ENCODE results near the gene TNNI3K.

Gene TNNI3K

GRCh38 chr1:74396933-74397332, 161.7 kb downstream of the TNNI3K start:
- no peak for DNase-seq

DNA sequence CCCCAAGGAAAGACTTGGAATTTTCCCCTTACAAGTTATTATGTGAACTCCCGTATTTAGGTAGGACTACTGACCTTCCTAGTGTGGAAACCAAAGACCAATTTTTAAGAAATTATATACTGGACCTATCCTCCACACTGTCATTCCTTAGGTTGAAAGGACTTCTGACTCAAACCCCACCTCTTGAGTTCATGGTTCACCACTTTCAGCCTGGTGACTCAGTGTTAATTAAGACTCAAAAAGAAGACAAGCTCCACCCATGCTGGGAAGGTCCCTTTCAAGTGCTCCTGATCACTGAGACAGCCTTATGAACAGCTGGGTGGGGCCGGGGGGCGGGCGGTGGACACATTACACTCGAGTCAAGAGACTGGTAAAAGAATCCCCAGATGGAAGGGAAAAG, 164.1 kb downstream of the TNNI3K start:
- peak in 1 of 2 experiments; percentile 3 for DNase-seq

DNA sequence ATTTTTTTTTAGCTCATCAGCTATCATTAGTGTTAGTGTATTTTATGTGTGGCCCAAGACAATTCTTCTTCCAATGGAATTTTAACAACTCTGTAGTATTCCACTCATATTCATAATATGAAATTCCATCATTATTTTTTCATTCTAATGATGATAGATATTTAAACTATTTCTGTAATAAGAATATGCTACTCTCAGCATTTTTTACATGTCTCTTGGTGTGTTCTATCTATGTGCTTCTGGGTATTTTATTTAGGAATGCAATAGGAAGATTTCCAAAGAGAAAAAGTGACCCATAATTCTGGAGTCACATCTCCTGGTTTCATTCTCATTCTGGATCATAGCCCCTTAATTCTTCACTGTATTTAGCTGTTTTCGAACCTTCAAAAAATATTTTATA, 167.7 kb downstream of the TNNI3K start:
- no peak for DNase-seq

- DNase-seq: no peak
Measured at GRCh38 chr1:74403606-74404005, 168.4 kb downstream of the TNNI3K start.

DNA sequence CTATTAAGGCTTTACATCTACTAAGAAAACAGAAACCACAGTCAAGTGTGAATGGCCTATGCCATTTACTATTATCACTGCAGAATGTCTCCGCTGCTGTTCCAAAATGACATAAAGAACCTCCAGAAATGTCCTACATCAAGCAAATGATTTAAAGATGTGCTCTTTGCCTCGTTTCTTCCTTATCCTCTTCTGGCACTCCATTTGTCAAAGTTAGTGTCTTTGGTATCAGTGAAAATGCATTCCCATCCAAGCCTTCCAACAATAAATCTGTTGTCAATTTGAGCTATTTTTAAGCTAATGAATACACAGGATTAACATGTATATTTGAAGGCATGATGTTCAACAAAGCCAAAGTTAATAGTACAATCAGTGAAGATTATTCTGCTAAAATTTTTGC, 171.6 kb downstream of the TNNI3K start:
- no peak for DNase-seq

DNA sequence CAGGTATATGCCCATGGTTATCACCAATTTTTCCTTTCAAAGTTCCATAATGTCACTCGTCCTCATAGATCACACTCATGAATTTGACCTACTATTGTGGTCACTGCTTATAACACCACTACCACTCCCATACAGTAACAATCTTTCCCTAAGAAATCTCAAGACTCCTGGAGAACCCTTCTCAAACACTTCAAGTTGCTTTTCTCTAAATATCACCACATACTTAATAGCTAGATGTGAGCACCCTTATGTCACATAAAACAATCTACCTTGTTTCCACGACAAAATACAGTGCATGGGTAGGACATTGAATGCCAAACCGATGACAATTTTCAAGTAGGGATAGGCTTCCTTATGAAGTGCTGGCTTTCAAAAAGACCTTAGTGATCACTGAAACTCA, 172.7 kb downstream of the TNNI3K start:
- DNase-seq: no peak

DNA sequence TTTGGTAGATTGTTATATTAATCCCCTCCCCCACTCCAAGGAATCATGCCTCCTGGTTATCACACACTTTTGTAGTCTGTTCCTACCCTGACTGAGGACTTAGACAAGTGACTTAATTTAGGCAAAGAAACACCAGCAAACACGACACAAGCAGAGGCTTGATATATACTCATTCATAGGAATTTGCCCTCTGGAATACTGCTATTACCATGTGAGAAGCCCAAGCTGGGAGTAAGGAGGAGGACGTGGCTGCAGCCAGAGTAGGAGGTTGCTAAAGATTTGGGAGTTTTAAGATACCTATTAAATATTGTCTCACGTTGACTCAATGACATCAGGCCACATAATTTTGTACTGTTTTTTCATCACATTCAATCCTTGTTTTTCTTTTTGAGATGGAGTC, 177.1 kb downstream of the TNNI3K start:
- no peak for DNase-seq

- no peak for DNase-seq
Measured at GRCh38 chr1:74415935-74416334, 180.7 kb downstream of the TNNI3K start.

DNA sequence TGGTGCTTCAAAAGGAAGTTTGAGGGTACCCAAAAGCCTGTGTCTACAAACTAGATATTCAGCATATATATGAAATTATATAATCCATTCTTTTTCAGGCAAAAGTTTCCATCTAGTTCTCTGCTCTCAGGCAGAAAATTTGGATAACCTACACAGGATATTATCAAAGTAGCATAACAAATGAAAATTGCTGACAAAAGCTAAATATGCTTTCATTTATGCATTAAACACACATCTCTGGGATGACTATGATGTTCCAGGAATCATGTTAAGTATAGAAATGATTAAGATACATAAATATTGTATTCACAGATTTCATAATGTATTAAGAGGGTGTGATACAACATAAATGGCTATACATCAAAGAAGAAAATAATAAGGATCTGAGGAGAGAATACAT, 184.4 kb downstream of the TNNI3K start:
- DNase-seq: no peak

DNA sequence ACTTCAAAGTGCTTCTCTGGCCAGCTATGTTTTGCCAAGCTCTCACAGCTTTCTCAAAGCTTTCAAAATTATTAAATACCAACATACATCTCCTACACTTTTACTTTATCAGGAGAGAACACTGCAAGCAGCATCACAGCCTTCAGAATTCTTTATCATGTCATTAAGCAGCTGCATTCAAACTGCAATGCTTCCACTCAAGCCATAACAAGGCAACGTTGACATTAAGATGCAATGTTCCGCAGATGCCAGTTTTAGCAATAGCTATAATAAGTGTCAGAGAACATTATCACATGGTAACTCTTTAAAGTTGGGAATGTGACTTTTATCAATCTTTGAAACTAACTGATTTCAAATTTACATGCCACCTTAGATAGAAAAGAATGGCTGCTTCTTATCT, 185.3 kb downstream of the TNNI3K start:
- DNase-seq: no peak

DNA sequence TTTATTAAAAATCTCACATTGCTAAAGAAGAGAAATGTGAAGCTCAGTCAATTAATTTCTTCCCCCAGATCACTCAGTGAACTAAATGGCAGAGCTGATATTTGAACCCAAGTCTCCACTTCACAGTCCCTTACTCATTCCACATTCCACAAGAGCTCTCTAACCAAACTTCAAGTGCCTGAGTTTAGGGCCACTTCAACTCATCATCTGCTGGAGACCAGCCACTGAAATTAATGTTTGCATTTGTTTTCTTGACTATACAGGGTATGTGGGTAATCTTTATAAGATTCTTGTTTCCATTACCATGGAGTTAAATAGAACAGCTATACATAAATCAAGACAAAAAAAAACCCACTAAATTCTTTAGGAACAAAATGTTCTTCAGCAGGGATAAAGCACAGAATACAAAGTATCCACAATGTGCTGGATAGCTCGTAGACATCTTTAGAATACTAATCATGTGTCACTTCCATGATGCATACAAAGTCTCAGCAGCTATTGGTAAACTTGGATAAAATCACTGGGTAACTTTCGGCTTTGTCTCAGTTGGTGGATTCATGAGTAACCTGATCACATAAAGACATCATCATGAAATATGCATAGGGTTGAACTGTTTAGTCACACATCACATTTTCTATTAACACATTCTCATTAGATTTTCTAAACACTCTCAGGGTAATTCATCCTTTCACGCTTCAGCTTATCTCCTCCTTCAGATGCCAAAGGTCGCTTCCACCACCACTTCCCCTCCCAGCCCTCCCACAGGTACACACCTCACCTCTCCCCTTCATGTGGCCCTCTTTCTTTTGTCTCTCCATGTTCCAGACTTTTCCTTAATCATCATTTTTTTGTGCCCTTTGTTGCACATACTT, 187.5 kb downstream of the TNNI3K start:
- DNase-seq: no peak

GRCh38 chr1:74423471-74423870, 188.3 kb downstream of the TNNI3K start:
- no peak for DNase-seq

DNA sequence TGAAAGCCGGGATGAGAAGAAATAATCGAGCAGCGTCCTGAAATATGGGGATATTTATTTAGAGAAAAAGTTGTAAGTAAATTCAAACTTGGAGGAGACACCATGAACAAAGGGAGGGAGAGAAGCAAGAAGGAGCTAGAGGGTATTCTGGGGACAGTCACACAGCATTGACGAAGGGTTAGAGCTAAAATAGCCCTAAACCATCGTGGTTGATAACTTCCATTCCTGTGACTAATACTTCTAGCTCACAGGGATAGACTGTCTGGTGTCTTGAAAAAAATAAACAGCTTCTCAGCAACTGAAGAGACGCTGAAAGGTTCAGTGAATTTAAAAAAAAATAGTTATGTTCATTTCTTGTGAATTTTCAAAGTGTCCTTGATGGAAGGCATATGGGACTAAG, 190.5 kb downstream of the TNNI3K start:
- DNase-seq: no peak

DNA sequence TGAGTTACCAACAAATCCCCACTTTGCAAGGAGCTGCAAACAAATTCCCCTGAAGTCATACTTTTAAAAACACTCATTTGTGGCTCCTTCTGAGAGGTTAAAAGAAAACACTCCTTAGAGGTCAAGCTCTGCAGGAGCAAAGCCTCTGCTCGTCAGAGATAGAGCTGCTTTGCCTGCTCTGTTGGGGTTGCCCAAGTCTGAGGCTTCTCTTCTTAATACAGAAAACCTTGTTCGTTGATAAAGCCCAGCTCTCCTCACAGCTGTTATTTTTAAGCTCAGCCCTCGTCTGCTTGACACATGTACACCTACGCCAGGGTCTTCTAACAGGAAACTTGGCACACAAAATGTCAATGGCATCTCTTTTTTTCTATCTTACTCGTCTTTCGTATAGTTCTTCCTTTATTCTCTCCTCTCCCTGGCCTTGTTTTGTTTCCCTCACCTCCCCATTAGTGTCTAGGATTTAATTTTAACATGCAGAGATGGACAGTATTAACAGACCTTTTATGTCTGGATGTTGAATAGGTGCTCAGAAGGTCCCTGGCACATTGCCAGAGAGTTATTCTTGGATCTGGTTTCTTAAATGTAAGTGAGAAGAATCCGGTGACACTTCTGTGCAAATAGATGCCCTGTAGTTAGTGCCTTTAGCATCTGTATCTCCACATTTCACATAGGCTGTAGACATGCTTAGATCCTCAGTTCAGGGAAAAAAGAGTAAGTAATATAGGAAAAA, 191.2 kb downstream of the TNNI3K start:
- no peak for DNase-seq

- no peak for DNase-seq
Measured at GRCh38 chr1:74427681-74428080, 192.5 kb downstream of the TNNI3K start.

DNA sequence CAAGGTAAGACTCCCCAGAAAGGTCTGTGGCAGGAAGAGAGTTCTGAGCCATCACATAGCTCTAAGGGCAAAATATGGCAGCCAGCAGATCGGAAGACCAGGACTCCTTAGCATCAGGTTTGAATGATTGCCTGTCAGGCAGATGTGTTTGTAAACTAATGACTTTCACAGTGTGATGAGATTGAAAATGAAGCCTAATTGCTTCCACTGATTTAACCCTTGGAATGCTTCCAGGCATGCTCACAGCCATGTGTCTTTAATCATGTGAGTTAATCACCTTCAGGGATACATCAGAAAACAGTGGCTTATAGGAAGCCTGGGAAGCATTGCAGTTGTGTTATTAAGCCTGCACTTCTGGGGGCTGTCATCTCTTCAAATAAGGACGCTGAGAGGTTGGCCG, 194.4 kb downstream of the TNNI3K start:
- DNase-seq: no peak

DNA sequence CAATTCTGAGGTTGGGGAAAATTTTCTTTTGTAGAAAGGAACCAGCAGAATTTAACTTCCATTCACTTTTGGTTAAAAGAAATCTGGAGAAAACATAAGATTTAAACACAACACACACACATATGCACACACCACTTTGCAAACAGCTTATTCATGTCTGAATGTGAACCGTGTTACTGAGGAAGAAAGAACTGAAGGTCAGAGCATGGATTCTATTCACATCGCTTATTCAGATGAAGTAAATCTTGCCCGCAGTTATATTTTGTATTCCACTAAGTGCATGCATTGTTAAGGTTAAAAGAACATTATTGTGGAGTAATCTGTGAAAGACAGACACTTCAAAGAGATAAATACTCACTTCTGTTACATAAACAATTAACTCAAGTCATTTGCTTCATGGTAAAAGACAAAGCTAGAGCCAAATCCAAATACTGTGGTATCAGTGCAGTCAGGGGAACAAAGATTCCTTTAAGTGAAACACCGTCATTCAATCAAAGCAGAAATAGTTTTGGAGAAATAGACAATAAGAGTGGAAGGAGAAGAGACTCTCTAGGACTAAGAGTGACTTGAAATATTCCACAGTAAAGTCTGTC, 195.3 kb downstream of the TNNI3K start:
- DNase-seq: no peak

GRCh38 chr1:74431531-74431930, 196.3 kb downstream of the TNNI3K start:
- DNase-seq: no peak

DNA sequence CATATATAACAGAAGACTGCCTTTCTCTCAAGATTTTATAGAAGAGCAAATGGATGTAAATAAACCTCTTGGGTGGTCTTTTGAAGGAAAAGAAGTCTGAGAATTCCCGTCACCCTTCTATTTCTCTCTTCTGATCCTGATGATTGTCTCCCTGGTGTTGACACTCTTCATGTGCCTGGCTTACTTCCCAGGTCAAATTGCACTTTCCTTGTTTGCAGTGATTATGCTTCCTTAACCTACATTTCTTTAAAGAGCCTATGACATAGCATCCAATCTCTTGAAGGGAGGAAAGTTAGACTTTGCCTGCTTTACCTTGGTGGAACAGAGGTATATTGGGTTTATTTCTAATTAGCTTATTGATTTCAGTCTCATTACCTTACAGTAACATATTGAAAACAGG, 197.1 kb downstream of the TNNI3K start:
- DNase-seq: no peak

GRCh38 chr1:74434321-74434720, 199.1 kb downstream of the TNNI3K start:
- no peak for DNase-seq

DNA sequence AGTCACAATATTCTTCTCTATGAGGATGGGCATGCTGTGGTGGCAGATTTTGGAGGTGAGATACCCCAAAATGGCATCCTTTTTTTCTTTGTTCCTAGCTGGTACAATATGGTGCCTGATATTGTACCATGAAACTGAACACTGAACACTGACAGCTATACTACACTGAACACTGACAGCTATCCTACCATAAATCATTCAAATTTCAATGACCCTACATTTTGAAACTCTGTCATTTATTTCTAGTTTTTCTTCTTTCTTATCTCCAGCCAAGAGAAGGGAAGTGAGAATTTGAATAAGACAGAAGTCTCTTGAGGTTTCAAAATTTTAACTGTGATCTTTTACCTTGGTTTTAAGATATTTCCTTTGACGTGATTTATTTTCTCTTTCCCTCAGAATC, 200.9 kb downstream of the TNNI3K start:
- DNase-seq: no peak

- no peak for DNase-seq
Measured at GRCh38 chr1:74437035-74437434, 201.8 kb downstream of the TNNI3K start.

GRCh38 chr1:74452035-74452434, 216.8 kb downstream of the TNNI3K start:
- no peak for DNase-seq

- DNase-seq: no peak
Measured at GRCh38 chr1:74453277-74453676, 218.1 kb downstream of the TNNI3K start.

Measured in activated CD4-positive, alpha-beta T cell treated with anti-CD3 and anti-CD28 coated beads, Interleukin-2, amount 50 U/mL, for 48 hours (primary cell).